H9 (cell line): ENCODE measurements around the gene EIF2B5. TPM values are rescaled to one million over a fixed set of nuclear protein-coding genes. Genes with fewer than 3 reads are reported as not detected.

ENCODE experiments used
- DNase-seq: peaks from one replicate; pipeline ENCODE4 v3.0.0-alpha.2; 2017
- H2AFZ ChIP-seq: one replicate; pipeline ENCODE4 v1.6.1; 2013; ENCODE audit warnings: mild to moderate bottlenecking, low read length, control low read depth, moderate library complexity
- H2AK5ac ChIP-seq: 2 replicates; pipeline ENCODE4 v1.6.1; 2013; ENCODE audit warnings: low read length, control low read depth, mixed read lengths; ENCODE audit not compliant: insufficient read length
- H2BK120ac ChIP-seq: one replicate; pipeline ENCODE4 v1.6.1; 2013; ENCODE audit warnings: low read depth, mild to moderate bottlenecking, low read length, control low read depth, inconsistent platforms; ENCODE audit not compliant: poor library complexity, severe bottlenecking
- H2BK12ac ChIP-seq: 2 replicates; pipeline ENCODE4 v1.6.1; 2013; ENCODE audit warnings: low read length, control low read depth, mixed read lengths, low read depth; ENCODE audit not compliant: insufficient read length
- H2BK15ac ChIP-seq: 2 replicates; pipeline ENCODE4 v1.6.1; 2013; ENCODE audit warnings: low read depth, low read length, control low read depth
- H2BK20ac ChIP-seq: one replicate; pipeline ENCODE4 v1.6.1; 2013; ENCODE audit warnings: low read depth, mild to moderate bottlenecking, low read length, control low read depth, inconsistent platforms; ENCODE audit not compliant: poor library complexity, severe bottlenecking
- H2BK5ac ChIP-seq: 2 replicates; pipeline ENCODE4 v1.6.1; 2013; ENCODE audit warnings: low read length, control low read depth, mixed read lengths; ENCODE audit not compliant: insufficient read length
- H3K14ac ChIP-seq: 2 replicates; pipeline ENCODE4 v1.6.1; 2013; ENCODE audit warnings: low read length, control low read depth; ENCODE audit not compliant: insufficient read depth
- H3K18ac ChIP-seq: 2 replicates; pipeline ENCODE4 v1.6.1; 2013; ENCODE audit warnings: low read depth, mild to moderate bottlenecking, mixed read lengths, low read length, control low read depth; ENCODE audit not compliant: insufficient read length
- H3K23ac ChIP-seq: 2 replicates; pipeline ENCODE4 v1.6.1; 2013; ENCODE audit warnings: low read length, control low read depth, mixed read lengths, low read depth; ENCODE audit not compliant: insufficient read length
- H3K23me2 ChIP-seq: 2 replicates; pipeline ENCODE4 v1.6.1; 2013; ENCODE audit warnings: low read depth, mild to moderate bottlenecking, mixed read lengths, low read length, control low read depth; ENCODE audit not compliant: insufficient read length, poor library complexity, severe bottlenecking
- H3K27ac ChIP-seq: 2 replicates; pipeline ENCODE4 v1.5.1; 2013; ENCODE audit warnings: low read length, control low read depth, mixed read lengths, low read depth; ENCODE audit not compliant: insufficient read length
- H3K27me3 ChIP-seq: 2 replicates; pipeline ENCODE4 v1.6.1; 2013; ENCODE audit warnings: low read length, control low read depth, inconsistent platforms; ENCODE audit not compliant: insufficient read depth
- H3K4ac ChIP-seq: 2 replicates; pipeline ENCODE4 v1.6.1; 2013; ENCODE audit warnings: low read depth, mild to moderate bottlenecking, control low read depth, inconsistent platforms, low read length, moderate library complexity
- H3K4me1 ChIP-seq: 2 replicates; pipeline ENCODE4 v1.6.1; 2013; ENCODE audit warnings: low read length, control low read depth, inconsistent platforms; ENCODE audit not compliant: insufficient read depth
- H3K4me2 ChIP-seq: 2 replicates; pipeline ENCODE4 v1.6.1; 2013; ENCODE audit warnings: low read length, control low read depth, mixed read lengths; ENCODE audit not compliant: insufficient read length, insufficient read depth
- H3K56ac ChIP-seq: 2 replicates; pipeline ENCODE4 v1.6.1; 2013; ENCODE audit warnings: low read depth, mild to moderate bottlenecking, mixed read lengths, low read length, control low read depth; ENCODE audit not compliant: insufficient read length
- H3K79me1 ChIP-seq: 2 replicates; pipeline ENCODE4 v1.6.1; 2013; ENCODE audit warnings: low read depth, mild to moderate bottlenecking, moderate library complexity, low read length, control low read depth, inconsistent platforms; ENCODE audit not compliant: insufficient read depth, poor library complexity, severe bottlenecking
- H3K79me2 ChIP-seq: 2 replicates; pipeline ENCODE4 v1.6.1; 2013; ENCODE audit warnings: low read length, control low read depth, inconsistent platforms; ENCODE audit not compliant: insufficient read depth
- H3K9ac ChIP-seq: 2 replicates; pipeline ENCODE4 v1.6.1; 2013; ENCODE audit warnings: low read length, control low read depth, mixed read lengths; ENCODE audit not compliant: insufficient read length; ENCODE audit errors: extremely low read depth
- H3K9me3 ChIP-seq: one replicate; pipeline ENCODE4 v1.6.1; 2013; ENCODE audit warnings: low read depth, low read length, inconsistent platforms; ENCODE audit not compliant: control insufficient read depth
- H3T11ph ChIP-seq: one replicate; pipeline ENCODE4 v1.6.1; 2013; ENCODE audit warnings: mild to moderate bottlenecking, low read length, control low read depth, inconsistent platforms
- H4K20me1 ChIP-seq: one replicate; pipeline ENCODE4 v1.6.1; 2013; ENCODE audit not compliant: control insufficient read depth, insufficient read length, insufficient read depth
- H4K5ac ChIP-seq: 2 replicates; pipeline ENCODE4 v1.6.1; 2013; ENCODE audit warnings: low read depth, mild to moderate bottlenecking, mixed read lengths, low read length, control low read depth; ENCODE audit not compliant: insufficient read length
- H4K8ac ChIP-seq: replicated peaks from 2 replicates; pipeline ENCODE4 v1.6.1; 2013; ENCODE audit warnings: low read length, control low read depth, mixed read lengths, low read depth; ENCODE audit not compliant: insufficient read length
- H4K91ac ChIP-seq: 2 replicates; pipeline ENCODE4 v1.6.1; 2013; ENCODE audit warnings: low read depth, mild to moderate bottlenecking, moderate library complexity, mixed read lengths, low read length, control low read depth; ENCODE audit not compliant: insufficient read length
- H3K27ac Mint-ChIP-seq, 3 experiments: 2 replicates in 2 of 3; 3 replicates in 1 of 3; pipeline ENCODE4 v1.8.0; 2020 to 2021; ENCODE audit warnings: mixed read lengths in 3 of 3, mild to moderate bottlenecking in 1 of 3, moderate library complexity in 1 of 3
- H3K27me3 Mint-ChIP-seq: 2 replicates; pipeline ENCODE4 v1.8.0; 2021; ENCODE audit warnings: low read depth, mild to moderate bottlenecking, moderate library complexity, mixed read lengths
- H3K36me3 Mint-ChIP-seq, 3 experiments: 2 replicates in 2 of 3; 3 replicates in 1 of 3; pipeline ENCODE4 v1.8.0; 2020 to 2021; ENCODE audit warnings: low read depth in 3 of 3, mixed read lengths in 3 of 3; ENCODE audit not compliant: insufficient read depth in 1 of 3
- H3K4me1 Mint-ChIP-seq, 2 experiments: 2 replicates each; pipeline ENCODE4 v1.8.0; 2020; ENCODE audit warnings: mixed read lengths in 2 of 2
- H3K4me3 Mint-ChIP-seq, 2 experiments: 2 replicates in 1 of 2; 3 replicates in 1 of 2; pipeline ENCODE4 v1.8.0; 2020 to 2021; ENCODE audit warnings: mild to moderate bottlenecking in 2 of 2, mixed read lengths in 2 of 2, moderate library complexity in 1 of 2
- H3K9me3 Mint-ChIP-seq, 2 experiments: 2 replicates in 1 of 2; 3 replicates in 1 of 2; pipeline ENCODE4 v1.8.0; 2020; ENCODE audit warnings: mild to moderate bottlenecking in 2 of 2, mixed read lengths in 2 of 2, moderate library complexity in 1 of 2
- CTCF ChIP-seq: fragments of 200-600 bp; sonication (generic); conservative IDR thresholded peaks from 3 replicates; pipeline ENCODE4 v1.8.0; 2021; ENCODE audit warnings: antibody characterized with exemption, mild to moderate bottlenecking
- WGBS: extraction: QIAGEN DNeasy Blood & Tissue Kit; methylation state at CpG from one replicate; pipeline ENCODE4 v1.1.7; 2013; ENCODE audit warnings: missing lambda C conversion rate, low lambda C conversion rate, mixed read lengths; ENCODE audit not compliant: insufficient read length; ENCODE audit errors: extremely low coverage; 5-methylcytosine and 5-hydroxymethylcytosine counted together
- total RNA-seq: library from RNA; stranded (reverse); gene quantifications from 2 replicates; pipeline ENCODE4 v1.2.1, GENCODE V29; 2021

EIF2B5 gene
- total RNA-seq, 1 experiment from 2014 or later, result 42.0 TPM

- Histone ChIP-seq H3K4ac (no peak overlapping the region), H3K9me3 (no peaks in the 10 kb centered on the region), H3K27me3 (no peaks in the 10 kb centered on the region), H2BK15ac (no peak overlapping the region), H3T11ph (no peak overlapping the region), H3K9ac (no peak overlapping the region), H2AK5ac (no peak overlapping the region), H3K4me2 (no peak overlapping the region), H4K91ac (no peak overlapping the region), H3K14ac (no peak overlapping the region), H3K4me1 (no peaks in the 10 kb centered on the region), H2BK5ac (no peak overlapping the region), H3K27ac (no peak overlapping the region), H4K8ac (no peak overlapping the region), H2BK20ac (no peak overlapping the region), H3K18ac (no peak overlapping the region), H3K56ac (no peak overlapping the region), H3K23me2 (no peaks in the 10 kb centered on the region), H3K79me2 (no peaks in the 10 kb centered on the region), H2BK120ac (no peak overlapping the region), H2BK12ac (no peak overlapping the region), H3K79me1 (peaks cover 10% of the 10 kb centered on the region), H4K20me1 (no peaks in the 10 kb centered on the region), H3K23ac (no peak overlapping the region), H4K5ac (no peak overlapping the region), H2AFZ (no peak overlapping the region)
- Mint-ChIP-seq H3K36me3 (peaks cover 22 to 73% (median 36%) of the 10 kb centered on the region in 3 experiments; a peak in 6 of 7 replicates), H3K4me3 (no peak overlapping the region), H3K9me3 (no peaks in the 10 kb centered on the region), H3K4me1 (no peaks in the 10 kb centered on the region), H3K27ac (no peak overlapping the region), H3K27me3 (no peaks in the 10 kb centered on the region)
- DNase-seq, result no peak
- no CpG with 5 or more reads among the region's 3 CpGs for WGBS
- no peak for TF ChIP-seq CTCF
Observed at GRCh38 chr3:184143327-184143726, 8.2 kb downstream of the EIF2B5 start.
